K562 (cell line): ENCODE measurements around the gene AGMO. TPM values are rescaled to one million over a fixed set of nuclear protein-coding genes. Genes with fewer than 3 reads are reported as not detected.

Source experiments
- ATAC-seq: fragments of 200-7000 bp; cut with Tn5 transposase; 3 replicates; pipeline ENCODE4 v1.9.1; 2020; ENCODE audit warnings: moderate library complexity
- BruUV-seq: library from RNA; stranded (reverse); fragments of 400-500 nt; replicated peaks from 2 replicates; lab custom pipeline; 2021; lab: Mats Ljungman, UMichigan
- CTCF ChIA-PET: fragments of 300-600 bp; formaldehyde crosslinking; extraction: SDS; loops from one replicate; lab custom pipeline; 2021; ENCODE audit warnings: low intra/inter-chr PET ratio; lab: Yijun Ruan, JAX
- POLR2A ChIA-PET: fragments of 300-600, 350-650 bp; sonication (Branson Sonifier 250); formaldehyde crosslinking; extraction: SDS; loops from one replicate; lab custom pipeline; 2021; ENCODE audit warnings: antibody characterized with exemption, inconsistent platforms; lab: Yijun Ruan, JAX
- DNase-seq, 4 experiments: peaks; one replicate each; pipeline versions ENCODE4 v3.0.0 to v3.0.0-alpha.2; 2011 to 2018; ENCODE audit warnings: low spot score in 3 of 4, mixed read lengths in 3 of 4; ENCODE audit errors: extremely low read depth in 1 of 4
- FAIRE-seq: peaks from 2 replicates; lab custom pipeline; 2011; peaks lifted over from hg19 to GRCh38; lab: Jason Lieb, UNC
- H2AFZ ChIP-seq: 2 replicates; pipeline ENCODE4 v1.6.0; 2011; ENCODE audit warnings: low read depth, low read length, control low read depth, inconsistent platforms
- H3K27ac ChIP-seq: fragments of 200-600 bp; 3 replicates; pipeline ENCODE4 v1.8.0; 2011; ENCODE audit warnings: low read depth, mild to moderate bottlenecking, control low read depth, inconsistent platforms, low read length, moderate library complexity, mixed read lengths; ENCODE audit errors: extremely low read depth
- H3K27me3 ChIP-seq, 2 experiments: fragments of 300-600 bp in 1 of 2; 2 replicates in 1 of 2; 3 replicates in 1 of 2; pipeline versions ENCODE4 v1.6.0 to v1.8.0; 2011; ENCODE audit warnings: inconsistent platforms in 2 of 2, low read length in 2 of 2, mild to moderate bottlenecking in 1 of 2, mixed read lengths in 1 of 2, moderate library complexity in 1 of 2; ENCODE audit not compliant: control insufficient read depth in 2 of 2, insufficient read depth in 2 of 2
- H3K36me3 ChIP-seq: fragments of 300-600 bp; 3 replicates; pipeline ENCODE4 v1.8.0; 2011; ENCODE audit warnings: mild to moderate bottlenecking, low read length, inconsistent platforms; ENCODE audit not compliant: control insufficient read depth, insufficient read depth
- H3K4me1 ChIP-seq, 2 experiments: fragments of 200-600 bp in 1 of 2; replicated peaks in 1 of 2; 2 replicates in 1 of 2; 3 replicates in 1 of 2; pipeline versions ENCODE4 v1.5.1 to v1.8.0; 2011; ENCODE audit warnings: inconsistent platforms in 2 of 2, low read length in 2 of 2, mild to moderate bottlenecking in 1 of 2, mixed read lengths in 1 of 2, moderate library complexity in 1 of 2; ENCODE audit not compliant: control insufficient read depth in 2 of 2, insufficient read depth in 2 of 2
- H3K4me2 ChIP-seq: 2 replicates; pipeline ENCODE4 v1.6.1; 2011; ENCODE audit warnings: low read length, control low read depth, inconsistent platforms, mixed read lengths; ENCODE audit not compliant: insufficient read depth
- H3K4me3 ChIP-seq: fragments of 200-600 bp; sonication (generic), shearing (Covaris generic); 2 replicates; pipeline ENCODE4 v1.5.1; 2016; ENCODE audit warnings: control low read depth, inconsistent platforms
- H3K79me2 ChIP-seq: fragments of 200-600 bp; 3 replicates; pipeline ENCODE4 v1.8.0; 2011; ENCODE audit warnings: low read length, inconsistent platforms; ENCODE audit not compliant: control insufficient read depth, insufficient read depth
- H3K9ac ChIP-seq, 2 experiments: 2 replicates each; pipeline versions ENCODE4 v1.6.0 to v1.6.1; 2011; ENCODE audit warnings: low read depth in 2 of 2, low read length in 2 of 2, control low read depth in 1 of 2, inconsistent platforms in 1 of 2, mild to moderate bottlenecking in 1 of 2, mixed read lengths in 1 of 2; ENCODE audit not compliant: insufficient read depth in 1 of 2
- H3K9me1 ChIP-seq: one replicate; pipeline ENCODE4 v1.6.0; 2011; ENCODE audit warnings: inconsistent platforms, mild to moderate bottlenecking, low read length, moderate library complexity; ENCODE audit not compliant: control insufficient read depth, insufficient read depth
- H3K9me3 ChIP-seq: replicated peaks from 2 replicates; pipeline ENCODE4 v1.5.1; 2011; ENCODE audit warnings: low read depth, low read length, inconsistent platforms; ENCODE audit not compliant: control insufficient read depth, insufficient read depth
- H4K20me1 ChIP-seq: replicated peaks from 2 replicates; pipeline ENCODE4 v1.6.1; 2011; ENCODE audit warnings: low read length, inconsistent platforms, mixed read lengths; ENCODE audit not compliant: control insufficient read depth, insufficient read depth
- ATF3 ChIP-seq, 2 experiments: fragments of 450-650 bp in 1 of 2; sonication (generic) in 1 of 2; formaldehyde crosslinking in 1 of 2; IDR thresholded peaks in 1 of 2; conservative IDR thresholded peaks in 1 of 2; 2 replicates each; pipeline versions ENCODE4 v1.6.1 to v1.8.1; 2016 to 2023; ENCODE audit warnings: mild to moderate bottlenecking in 2 of 2, moderate library complexity in 2 of 2, inconsistent platforms in 1 of 2, missing genetic modification reagents in 1 of 2
- BDP1 ChIP-seq: IDR thresholded peaks from 3 replicates; pipeline ENCODE4 v1.6.1; 2011; ENCODE audit not compliant: insufficient read length, insufficient read depth
- EGR1 ChIP-seq: fragments of 450-650 bp; conservative IDR thresholded peaks from 2 replicates; pipeline ENCODE4 v1.6.1; 2017; ENCODE audit warnings: mild to moderate bottlenecking
- ETV1 ChIP-seq: fragments of 450-650 bp; conservative IDR thresholded peaks from 2 replicates; pipeline ENCODE4 v1.6.1; 2016; ENCODE audit warnings: missing genetic modification characterization, control low read depth, low read depth, missing compliant biosample characterization
- HCFC1 ChIP-seq: IDR thresholded peaks from 2 replicates; pipeline ENCODE4 v1.6.1; 2012; ENCODE audit warnings: low read depth, low read length, improper control_type of control experiment
- NR1H2 ChIP-seq: sonication (generic); formaldehyde crosslinking; IDR thresholded peaks from 2 replicates; pipeline ENCODE4 v1.4.0; 2020; ENCODE audit warnings: mild to moderate bottlenecking, missing genetic modification reagents
- XRCC5 ChIP-seq: fragments of 200-400 bp; formaldehyde crosslinking; IDR thresholded peaks from 2 replicates; pipeline ENCODE4 v1.6.1; 2017; ENCODE audit warnings: low read depth, mild to moderate bottlenecking, low read length
- ZBTB1 ChIP-seq: sonication (generic); formaldehyde crosslinking; IDR thresholded peaks from 2 replicates; pipeline ENCODE4 v1.8.1; 2023; ENCODE audit warnings: missing genetic modification reagents, low read depth, mild to moderate bottlenecking, borderline replicate concordance
- ZBTB49 ChIP-seq: sonication (generic); formaldehyde crosslinking; IDR thresholded peaks from 2 replicates; pipeline ENCODE4 v1.8.0; 2022; ENCODE audit warnings: missing genetic modification reagents, mild to moderate bottlenecking, borderline replicate concordance
- ZNF644 ChIP-seq: fragments of 200-800 bp; sonication (Bioruptor generic); IDR thresholded peaks from 2 replicates; pipeline ENCODE4 v1.6.1; 2016; ENCODE audit warnings: low read depth, missing genetic modification characterization, missing compliant biosample characterization
- ZNF75A ChIP-seq: fragments of 450-650 bp; formaldehyde crosslinking; IDR thresholded peaks from 2 replicates; pipeline ENCODE4 v1.4.0; 2020; ENCODE audit warnings: mild to moderate bottlenecking
- WGBS: fragments of 100-300 bp; shearing (Covaris generic); methylation state at CpG from one replicate; pipeline ENCODE4 v1.1.6; 2016; ENCODE audit warnings: low coverage, mixed read lengths; ENCODE audit not compliant: insufficient coverage; ENCODE audit errors: missing lambda C conversion rate; 5-methylcytosine and 5-hydroxymethylcytosine counted together
- in situ Hi-C: fragments of 300-500 bp; cut with MboI; formaldehyde crosslinking; loops from 4 replicates; pipeline ENCODE4 v1.15.0; 2018; ENCODE audit warnings: inconsistent platforms, mixed read lengths
- intact Hi-C: fragments of 100-400 bp; cut with micrococcal nuclease; formaldehyde crosslinking; loops from 2 replicates; pipeline ENCODE4 v1.14.2; 2022
- polyA plus RNA-seq, 8 experiments: library from polyadenylated mRNA; depleted of rRNA in 4 of 8; stranded (reverse) in 5 of 8; unstranded in 3 of 8; fragments of >200 nt; fragmentation: Nextera tagmentation in 2 of 8; fragmentation: Illumina TruSeq in 1 of 8; extraction: Ambion mirVana in 2 of 8; extraction: Trizol in 1 of 8; gene quantifications; 2 replicates each; pipeline versions ENCODE4 v1.2.1 to v1.2.3, GENCODE V29; 2011 to 2014; ENCODE audit warnings: inconsistent platforms in 1 of 8, missing spikeins in 1 of 8
- total RNA-seq, 7 experiments: library from RNA; depleted of rRNA in 6 of 7; stranded (reverse); fragments of >200 nt in 6 of 7; fragmentation: Illumina TruSeq in 2 of 7; extraction: Trizol in 2 of 7; gene quantifications; 2 replicates each; pipeline versions ENCODE4 v1.2.1 to v1.2.3, GENCODE V29; 2011 to 2021; ENCODE audit warnings: low replicate concordance in 1 of 7

AGMO gene
- total and polyA plus RNA-seq, 9 of the 15 experiments (the other 6 are each of a cell fraction or from before 2014, with no cell fraction given) = 0.30 to 1.4 (median 0.69) TPM; not detected in 1

- POLR2A ChIA-PET = no interaction called here
- no peak for ATAC-seq
- WGBS = 0% methylated on average over 1 of the region's 1 CpG
- H3K36me3 ChIP-seq = no peaks in the 10 kb centered on the region
- no peaks in the 10 kb centered on the region for H3K4me1 ChIP-seq
- no peaks in the 10 kb centered on the region for H3K9me1 ChIP-seq
- no peak overlapping the region for H3K4me2 ChIP-seq
- CTCF ChIA-PET = no interaction called here
- no peaks in the 10 kb centered on the region for H3K79me2 ChIP-seq
- no peak overlapping the region for H3K9ac ChIP-seq
- DNase-seq = no peak
- H4K20me1 ChIP-seq = no peaks in the 10 kb centered on the region
- TF ChIP-seq ETV1 (tag) = no peak
- TF ChIP-seq ATF3 (IDR thresholded peaks at IDR 0.05) = no peak
- no peak for TF ChIP-seq ATF3 (CRISPR knock-in tag; conservative IDR thresholded peaks at IDR 0.05)
- no peak for TF ChIP-seq NR1H2 (CRISPR knock-in tag)
- BruUV-seq = no TSS peak
- no peak overlapping the region for H2AFZ ChIP-seq
- intact Hi-C loops (no loop called here), in situ Hi-C loops (no loop called here)
- no peaks in the 10 kb centered on the region for H3K27me3 ChIP-seq
- H3K27ac ChIP-seq = no peak overlapping the region
- no peak for FAIRE-seq
- H3K9me3 ChIP-seq = no peaks in the 10 kb centered on the region
- H3K4me3 ChIP-seq = no peak overlapping the region
These were observed 115.5 kb downstream of the AGMO start for GRCh38 chr7:15446280-15446679.

GRCh38 chr7:15441915-15442314 is 119.9 kb downstream of the AGMO start:
- DNase-seq (no peak), ATAC-seq (no peak), FAIRE-seq (no peak)
- H2AFZ ChIP-seq = no peak overlapping the region
- H3K4me1 ChIP-seq = no peaks in the 10 kb centered on the region
- in situ Hi-C loops = no loop called here
- H4K20me1 ChIP-seq = no peaks in the 10 kb centered on the region
- H3K79me2 ChIP-seq = no peaks in the 10 kb centered on the region
- H3K4me2 ChIP-seq = no peak overlapping the region
- H3K4me3 ChIP-seq = no peak overlapping the region
- no peaks in the 10 kb centered on the region for H3K36me3 ChIP-seq
- intact Hi-C loops = no loop called here
- no peaks in the 10 kb centered on the region for H3K27me3 ChIP-seq
- CTCF ChIA-PET = no interaction called here
- WGBS = 0% methylated on average over 1 of the region's 1 CpG
- no peaks in the 10 kb centered on the region for H3K9me1 ChIP-seq
- no peaks in the 10 kb centered on the region for H3K9me3 ChIP-seq
- H3K27ac ChIP-seq = no peak overlapping the region
- no TSS peak for BruUV-seq
- POLR2A ChIA-PET = no interaction called here
- H3K9ac ChIP-seq = no peak overlapping the region
- no peak for TF ChIP-seq ZNF75A (CRISPR knock-in tag)
- TF ChIP-seq XRCC5 = no peak
- TF ChIP-seq BDP1 = no peak
- no peak for TF ChIP-seq ZNF644 (tag)
- TF ChIP-seq EGR1 = no peak
- TF ChIP-seq ZBTB1 (CRISPR knock-in tag) = no peak
- TF ChIP-seq HCFC1 = no peak
- no peak for TF ChIP-seq ZBTB49 (CRISPR knock-in tag)
